Measurements from ENCODE around the gene TYW1.
"Not testable (repeated sequence)": the region's sequence is repeated elsewhere in the genome, so short reads cannot be mapped to it uniquely, and the experiment has no call there.

The TYW1 gene

GRCh38 chr7:66995050-66995776, 1.4 kb upstream of the TYW1 start, which contains the start of gene SBDS:
TSS of gene SBDS (minus strand) at chr7:66995586. CDS start at chr7:66995417, 169 bp downstream.
- peak; percentile 99 for DNase-seq

DNA sequence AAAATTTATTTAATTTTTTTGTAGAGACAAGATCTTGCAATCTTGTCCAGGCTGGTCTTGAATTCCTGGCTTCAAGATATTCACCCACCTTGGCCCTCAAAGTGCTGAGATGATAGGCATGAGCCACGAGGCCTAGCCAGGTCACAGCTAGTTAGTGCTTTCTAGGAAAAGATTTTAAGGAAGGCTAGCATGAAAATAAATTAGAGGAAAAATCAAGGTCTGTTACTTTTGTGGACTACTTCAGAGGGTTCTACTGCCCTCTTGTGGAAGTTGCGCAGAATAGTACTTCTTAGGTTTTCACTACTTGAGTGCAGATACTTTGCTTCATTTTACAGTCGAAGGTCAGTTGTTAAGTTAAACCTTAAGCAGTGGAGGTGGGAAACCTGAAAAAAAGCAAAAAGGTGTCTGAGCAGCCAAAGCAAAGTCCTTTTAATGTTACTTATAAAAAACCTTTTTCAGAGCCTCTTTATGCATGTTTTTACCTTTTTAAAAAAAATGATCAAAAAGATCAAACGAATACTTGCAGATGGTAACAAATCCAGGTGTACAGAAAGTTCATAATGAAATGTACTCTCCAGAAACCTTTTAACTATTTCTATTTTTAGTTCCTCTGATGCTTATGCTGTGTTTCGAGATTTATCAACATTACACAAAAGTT, 4.1 kb downstream of the TYW1 start:
- peak; percentile 8 for DNase-seq

- not testable (repeated sequence) for DNase-seq
These were observed 7.5 kb downstream of the TYW1 start for GRCh38 chr7:67004145-67004544.

DNA sequence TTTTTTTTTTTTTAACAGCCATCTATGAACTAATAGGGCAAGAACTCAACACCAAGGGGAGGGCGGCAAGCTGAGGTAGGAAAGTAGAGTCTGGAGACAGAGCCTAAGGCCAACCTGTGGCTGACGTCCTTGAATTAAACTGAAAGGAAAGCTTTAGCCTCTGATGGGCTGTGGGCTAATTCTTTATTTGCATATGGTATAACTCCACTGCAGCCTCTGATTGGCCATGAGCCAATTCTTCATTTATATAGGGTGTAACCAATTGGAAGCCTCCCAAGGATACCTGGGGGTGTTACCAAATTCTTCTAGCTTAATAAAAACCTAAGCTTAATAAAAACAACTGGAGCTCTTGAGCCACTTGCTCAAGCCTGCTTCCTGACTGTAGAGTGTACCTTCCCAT, 10.3 kb downstream of the TYW1 start:
- DNase-seq = no peak

GRCh38 chr7:67008260-67008659, 11.6 kb downstream of the TYW1 start:
- DNase-seq = no peak

GRCh38 chr7:67009677-67010076, 13.0 kb downstream of the TYW1 start:
- not testable (repeated sequence) for DNase-seq

DNA sequence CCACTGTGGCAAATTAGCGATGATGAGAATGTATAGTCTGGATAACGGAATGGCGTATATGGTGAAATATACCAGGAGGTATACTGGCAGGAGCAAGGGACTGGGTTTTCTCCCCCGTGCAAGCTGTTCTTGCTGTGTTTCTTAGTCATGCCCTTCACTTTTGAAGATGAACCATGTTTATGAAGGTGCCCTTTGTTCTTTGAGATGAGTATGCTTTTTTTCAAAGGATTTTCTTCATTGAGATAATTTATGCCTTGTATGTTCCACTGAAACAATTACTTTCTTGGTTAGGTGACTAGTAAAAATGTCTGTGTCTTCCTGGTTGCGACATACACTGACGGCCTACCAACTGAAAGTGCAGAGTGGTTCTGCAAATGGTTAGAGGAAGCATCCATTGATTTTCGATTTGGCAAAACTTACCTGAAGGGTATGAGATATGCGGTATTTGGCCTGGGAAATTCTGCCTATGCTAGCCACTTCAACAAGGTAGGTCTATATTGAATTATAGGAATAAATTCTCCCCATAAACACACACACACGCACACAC, 17.5 kb downstream of the TYW1 start:
- DNase-seq = not testable (repeated sequence)

GRCh38 chr7:67017971-67018370, 21.3 kb downstream of the TYW1 start:
- DNase-seq = not testable (repeated sequence)

- no peak for DNase-seq
These were observed 22.3 kb downstream of the TYW1 start for GRCh38 chr7:67018940-67019339.

DNA sequence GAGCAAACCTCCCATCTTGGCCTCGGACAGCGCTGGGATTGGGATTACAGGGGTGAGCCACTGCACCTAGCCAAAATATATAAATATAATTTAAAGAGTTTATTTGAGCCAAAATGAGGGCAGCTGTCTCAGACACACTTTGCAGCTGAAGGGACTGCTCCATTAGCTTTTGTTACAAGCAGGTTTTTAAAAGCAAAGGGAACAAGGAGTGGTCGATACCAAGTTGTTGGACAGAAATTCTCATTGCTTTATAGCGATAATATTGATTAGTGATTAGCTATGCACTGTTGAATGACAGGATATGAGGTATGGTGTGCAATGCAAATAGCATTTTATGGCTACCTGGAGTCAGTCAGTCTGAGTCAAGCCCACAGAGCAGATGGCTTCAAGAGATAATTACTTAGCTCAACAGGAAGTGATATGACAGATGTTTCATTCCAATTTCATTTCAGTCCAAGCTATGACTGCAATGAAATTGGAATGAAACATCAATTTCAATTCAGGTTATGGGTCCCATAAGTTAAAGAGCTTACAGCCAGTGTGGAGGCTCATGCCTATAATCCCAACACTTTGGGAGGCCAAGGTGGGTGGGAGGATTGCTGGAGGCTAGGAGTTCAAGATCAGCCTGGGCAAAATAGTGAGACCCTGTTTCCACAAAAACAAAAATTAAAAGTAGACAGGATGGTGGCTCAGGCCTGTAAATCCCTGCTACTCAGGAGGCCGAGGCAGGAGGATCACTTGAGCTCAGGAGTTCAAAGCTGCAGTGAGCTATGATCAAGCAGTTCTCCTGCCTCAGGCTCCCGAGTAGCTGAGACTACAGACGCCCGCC, 23.1 kb downstream of the TYW1 start:
- DNase-seq = no peak

GRCh38 chr7:67021260-67021659, 24.6 kb downstream of the TYW1 start:
- DNase-seq = no peak

- no peak for DNase-seq
These were observed 25.9 kb downstream of the TYW1 start for GRCh38 chr7:67022511-67022910.

DNA sequence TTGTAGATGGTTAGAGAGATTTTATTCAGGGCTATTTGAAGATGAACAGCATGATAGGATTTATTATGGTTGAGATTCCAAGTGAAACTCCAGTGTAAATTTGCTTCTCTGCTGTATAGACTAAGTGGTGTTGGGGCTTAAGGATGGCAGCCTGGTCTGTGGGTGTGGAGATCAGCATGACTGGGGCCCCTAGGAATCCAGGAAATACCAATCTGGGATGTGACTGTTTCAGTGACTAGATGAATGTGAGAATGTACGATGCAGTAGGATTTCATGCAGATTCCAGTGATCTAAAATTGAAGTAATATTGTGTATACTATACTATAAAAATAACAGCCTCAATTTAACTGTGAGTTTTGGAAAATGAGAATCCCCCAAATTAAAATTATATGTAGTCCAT, 28.8 kb downstream of the TYW1 start:
- not testable (repeated sequence) for DNase-seq

GRCh38 chr7:67031685-67032084, 35.1 kb downstream of the TYW1 start:
- DNase-seq = not testable (repeated sequence)

- no peak for DNase-seq
These were observed 36.6 kb downstream of the TYW1 start for GRCh38 chr7:67033251-67033650.

DNA sequence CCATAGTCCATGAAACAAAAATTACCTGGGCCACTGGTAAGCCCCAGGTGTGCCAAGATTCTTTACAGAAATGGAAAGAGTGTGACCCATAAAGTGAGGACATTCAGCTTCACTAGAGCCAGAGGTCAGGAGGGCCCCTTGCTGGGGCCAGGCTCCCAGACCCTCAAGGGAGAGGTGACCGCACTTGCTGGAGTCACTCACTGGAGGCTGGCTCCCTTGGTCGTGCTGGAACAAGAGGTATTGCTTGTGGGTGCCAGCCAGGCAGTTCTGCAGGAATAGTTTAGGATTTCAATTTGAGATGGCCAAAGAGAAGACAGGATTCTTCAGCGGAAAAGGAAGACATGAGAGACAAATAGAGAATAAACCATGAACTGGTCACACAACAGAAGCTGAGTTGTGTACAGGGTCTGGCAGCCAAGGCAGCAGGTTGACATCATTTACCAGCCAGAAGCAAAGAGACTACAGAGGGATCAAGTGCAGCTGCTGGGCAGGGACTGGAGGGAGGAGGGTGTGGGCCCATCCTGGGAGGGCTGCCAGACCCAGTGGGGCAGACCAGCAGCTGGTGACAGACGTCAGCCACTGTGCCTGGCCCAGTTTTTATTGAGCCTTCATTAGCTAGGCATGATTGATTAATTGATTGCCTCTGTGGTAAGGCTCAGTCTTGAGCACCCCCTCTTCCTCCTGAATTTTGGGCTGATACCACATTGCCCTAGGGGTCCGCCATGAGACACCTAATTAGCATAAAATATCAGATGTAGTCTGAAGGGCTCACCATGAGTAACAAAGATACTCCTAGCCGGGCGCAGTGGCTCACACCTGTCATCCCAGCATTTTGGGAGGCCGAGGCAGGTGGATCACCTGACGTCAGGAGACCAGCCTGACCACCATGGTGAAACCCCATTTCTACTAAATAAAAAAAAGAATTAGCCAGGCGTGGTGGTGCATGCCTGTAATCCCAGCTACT, 40.1 kb downstream of the TYW1 start:
- DNase-seq = not testable (repeated sequence)

DNA sequence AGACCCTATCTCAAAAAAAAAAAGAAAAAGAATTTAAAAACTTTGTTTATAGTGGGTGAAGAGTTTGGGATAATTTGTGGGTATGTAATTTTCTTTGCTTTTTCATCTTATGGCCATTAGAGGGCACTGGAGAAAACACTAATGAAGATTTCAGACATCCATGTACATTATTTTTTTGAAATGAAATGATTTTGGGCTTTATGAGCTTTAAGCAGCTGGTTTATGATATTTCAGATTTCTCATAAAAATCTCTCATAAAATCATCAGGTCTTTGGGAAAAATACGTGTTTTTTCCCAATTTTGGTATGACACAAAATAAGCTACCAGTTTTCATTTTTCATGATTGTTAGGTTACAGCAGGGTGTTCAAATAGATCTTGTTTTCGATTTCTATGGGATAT, 44.2 kb downstream of the TYW1 start:
- not testable (repeated sequence) for DNase-seq

DNA sequence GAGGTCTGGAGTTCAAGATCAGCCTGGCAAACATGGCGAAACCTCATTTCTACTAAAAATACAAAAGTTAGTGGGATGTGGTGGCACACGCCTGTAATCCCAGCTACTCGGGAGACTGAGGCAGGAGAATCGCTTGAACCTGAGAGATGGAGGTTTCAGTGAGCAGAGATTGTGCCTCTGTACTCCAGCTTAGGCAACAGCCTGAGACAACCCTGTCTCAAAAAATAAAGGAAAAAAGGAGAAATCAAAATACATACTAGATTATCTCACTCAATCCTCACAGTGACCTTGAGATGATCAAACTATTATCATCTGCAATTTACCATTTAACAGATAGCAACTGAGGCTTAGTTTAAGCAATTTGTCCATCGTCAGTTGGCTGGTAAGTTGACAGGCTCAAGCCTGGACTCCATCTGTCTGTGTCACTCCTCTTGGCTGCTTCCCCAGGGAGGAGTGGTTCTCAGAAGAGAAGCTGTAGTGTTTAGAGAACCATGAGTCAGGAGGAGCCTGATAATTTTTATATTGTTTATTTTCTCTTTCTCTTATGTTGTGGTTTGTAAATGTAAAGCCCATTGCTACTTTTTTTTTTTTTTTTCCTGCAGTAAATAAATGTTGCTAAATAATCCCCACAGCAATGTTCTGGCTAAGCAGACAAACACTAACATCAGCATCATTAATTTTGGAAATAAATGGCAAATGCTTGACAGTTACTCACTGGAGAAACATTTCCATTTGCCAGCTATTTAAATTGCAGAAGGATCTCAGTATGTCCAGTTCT, 46.3 kb downstream of the TYW1 start:
- not testable (repeated sequence) for DNase-seq

GRCh38 chr7:67043559-67043930, 46.9 kb downstream of the TYW1 start:
- DNase-seq = not testable (repeated sequence)

DNA sequence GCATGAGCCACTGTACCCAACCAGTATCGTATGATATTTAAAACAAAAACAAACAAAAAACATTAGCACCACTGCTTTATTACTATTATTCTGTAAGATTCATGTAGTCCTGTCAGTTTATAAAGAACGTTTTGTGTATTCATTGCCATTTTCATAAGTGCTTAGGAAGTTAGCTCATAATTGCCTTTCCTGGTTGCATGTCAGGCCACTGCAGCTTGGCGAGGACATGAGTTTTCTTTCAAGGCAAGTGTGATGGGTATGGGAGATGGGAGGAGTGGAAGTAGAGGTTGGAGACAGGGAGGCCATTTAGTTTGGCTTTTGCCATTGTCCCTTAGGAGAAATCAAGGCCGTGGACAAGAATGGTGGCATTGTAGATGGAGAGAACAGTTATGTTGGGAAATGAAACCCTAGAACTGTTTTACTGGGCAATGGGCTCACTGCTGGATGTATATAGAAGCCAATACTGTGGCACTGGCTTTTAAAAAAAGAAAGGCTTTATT, 48.9 kb downstream of the TYW1 start:
- DNase-seq = no peak

DNA sequence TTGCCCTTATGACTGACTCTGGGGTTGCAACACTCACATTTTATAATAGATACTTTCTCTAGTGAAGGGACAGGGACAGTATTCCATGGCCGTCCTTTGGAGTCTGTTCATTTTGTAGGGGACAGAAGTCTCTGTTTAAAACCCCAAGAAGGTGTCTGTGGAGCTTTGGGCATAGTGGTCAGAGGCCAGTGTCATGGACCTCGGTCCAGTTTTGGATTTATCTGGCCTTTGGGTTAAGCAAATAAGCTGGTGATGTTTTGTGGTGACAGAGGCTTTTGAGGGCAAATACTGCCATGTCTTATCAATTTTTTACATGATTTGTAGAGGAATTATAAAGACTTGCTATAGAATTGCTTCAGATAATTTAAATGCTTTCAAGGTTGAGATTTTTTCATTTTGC, 50.2 kb downstream of the TYW1 start:
- DNase-seq = not testable (repeated sequence)

Measured in RPMI8226 (cell line).